Panc1 (cell line): ENCODE results near the gene CNPPD1.

Source experiments
- CTCF ChIP-seq: fragments of 450-650 bp; IDR thresholded peaks from 2 replicates; pipeline ENCODE4 v1.5.1; 2017; ENCODE audit warnings: mild to moderate bottlenecking
- REST ChIP-seq, 2 experiments: IDR thresholded peaks; 2 replicates each; pipeline ENCODE4 v1.6.1; 2011 to 2012; ENCODE audit warnings: low read depth in 2 of 2, control low read depth in 1 of 2, low read length in 1 of 2, mild to moderate bottlenecking in 1 of 2, moderate library complexity in 1 of 2; ENCODE audit not compliant: insufficient read depth in 1 of 2
- TCF7L2 ChIP-seq: IDR thresholded peaks from 2 replicates; pipeline ENCODE4 v1.6.1; 2011; ENCODE audit warnings: mild to moderate bottlenecking, low read depth, low read length, inconsistent platforms

- TF ChIP-seq CTCF (peak; percentile 59), REST (IDR thresholded peaks at IDR 0.05; ENCODE audit: insufficient read depth in 1 of 2, low read depth in 2 of 2, low read length in 1 of 2) (no peak), TCF7L2 (no peak)
Observed at GRCh38 chr2:219155054-219155644, 21.6 kb downstream of the CNPPD1 start.
